Stimulated activated CD8-positive, alpha-beta memory T cell treated with anti-CD3 and anti-CD28 coated beads, Interleukin-4, amount 100 ng/mL, for 48 hours (primary cell): ENCODE results near the gene ST6GALNAC3.

Experiments
- DNase-seq: peaks from one replicate; pipeline ENCODE4 v3.0.0-alpha.2; 2020

The ST6GALNAC3 gene

DNA sequence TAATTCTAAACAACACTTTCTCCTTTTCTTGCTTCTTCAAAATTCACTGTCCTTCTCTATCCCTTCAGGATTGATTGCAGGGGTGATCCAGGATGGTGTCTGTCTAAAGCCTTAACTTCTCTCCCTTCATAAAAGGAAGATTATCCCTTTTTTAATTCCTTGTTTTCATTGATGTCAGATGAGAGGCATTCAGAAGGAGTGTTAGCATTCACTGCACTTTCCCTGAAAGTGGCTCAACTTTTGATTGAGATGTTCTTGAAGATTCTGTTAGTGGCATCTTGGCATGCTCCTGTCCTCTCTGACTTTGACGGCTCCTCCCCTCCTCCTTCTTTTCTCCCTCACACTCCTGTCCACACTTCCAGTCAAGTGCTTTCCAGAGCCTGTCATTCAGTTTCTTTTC is 71.6 kb downstream of the ST6GALNAC3 start:
- no peak for DNase-seq

DNA sequence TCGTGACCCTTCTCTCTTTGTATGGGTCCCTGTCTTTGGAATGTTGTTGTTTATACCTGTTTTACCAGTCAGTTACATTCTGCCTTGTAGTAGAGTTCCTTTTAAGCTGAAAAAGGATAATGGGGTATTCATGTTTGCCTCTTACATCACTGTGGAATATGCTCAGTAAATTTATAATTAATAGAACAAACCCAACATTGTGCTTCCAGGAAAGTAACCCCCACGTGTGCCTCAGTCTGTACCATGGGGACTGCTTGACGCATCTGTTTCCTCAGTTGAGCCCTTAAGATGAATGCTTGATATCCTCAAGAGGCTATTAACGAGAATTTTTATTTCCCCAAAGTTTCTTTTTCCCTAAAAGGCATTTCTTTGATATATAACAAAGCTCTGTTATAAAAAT is 73.4 kb downstream of the ST6GALNAC3 start:
- no peak for DNase-seq

DNA sequence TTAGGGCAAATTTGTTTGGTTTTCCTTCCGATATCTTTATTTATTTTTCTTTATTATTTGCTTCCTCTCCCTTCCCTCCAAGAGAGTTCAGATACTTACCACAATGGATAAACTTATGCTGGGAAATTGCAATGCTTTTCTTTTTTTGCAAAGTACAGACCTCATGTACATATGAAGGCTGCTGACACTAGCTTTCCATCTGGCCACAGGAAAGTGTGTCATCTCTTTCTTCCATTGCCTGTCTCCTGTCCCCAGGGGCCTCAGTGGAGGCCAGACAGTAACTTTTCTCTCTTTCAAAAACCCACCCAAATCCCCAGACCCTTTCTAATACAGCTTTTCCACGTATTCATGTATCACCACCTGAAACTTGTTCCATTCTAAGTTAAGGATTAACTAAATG is 73.9 kb downstream of the ST6GALNAC3 start:
- no peak for DNase-seq

- no peak for DNase-seq
Observed at GRCh38 chr1:76153841-76154205, 79.3 kb downstream of the ST6GALNAC3 start.

GRCh38 chr1:76154206-76154956 is 79.8 kb downstream of the ST6GALNAC3 start:
- DNase-seq, result peak; percentile 88

GRCh38 chr1:76156987-76157386 is 82.4 kb downstream of the ST6GALNAC3 start:
- DNase-seq, result no peak

- DNase-seq, result no peak
Observed at GRCh38 chr1:76158126-76158525, 83.6 kb downstream of the ST6GALNAC3 start.

GRCh38 chr1:76160225-76160624 is 85.7 kb downstream of the ST6GALNAC3 start:
- DNase-seq, result no peak

GRCh38 chr1:76161451-76161850 is 86.9 kb downstream of the ST6GALNAC3 start:
- no peak for DNase-seq

- no peak for DNase-seq
Observed at GRCh38 chr1:76162254-76162653, 87.7 kb downstream of the ST6GALNAC3 start.

DNA sequence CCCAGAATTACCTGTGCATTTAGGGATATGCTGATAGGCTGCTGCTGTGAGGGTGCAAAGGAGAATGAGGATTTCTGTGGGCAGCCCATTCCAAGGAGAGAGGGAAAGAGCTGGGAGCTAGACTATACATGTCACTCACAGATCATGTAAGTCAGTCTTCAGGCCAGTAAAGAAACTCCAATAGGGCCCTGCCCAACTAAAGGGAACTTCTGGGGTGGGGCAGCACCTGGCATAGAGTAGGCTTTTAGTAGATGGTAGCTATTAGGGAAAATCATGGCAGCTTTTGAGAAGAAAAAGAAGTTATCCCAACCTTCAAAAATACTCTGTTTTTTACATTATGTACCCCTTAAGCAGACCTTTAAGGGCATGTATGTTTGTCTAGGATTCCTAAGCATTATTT is 89.6 kb downstream of the ST6GALNAC3 start:
- no peak for DNase-seq

DNA sequence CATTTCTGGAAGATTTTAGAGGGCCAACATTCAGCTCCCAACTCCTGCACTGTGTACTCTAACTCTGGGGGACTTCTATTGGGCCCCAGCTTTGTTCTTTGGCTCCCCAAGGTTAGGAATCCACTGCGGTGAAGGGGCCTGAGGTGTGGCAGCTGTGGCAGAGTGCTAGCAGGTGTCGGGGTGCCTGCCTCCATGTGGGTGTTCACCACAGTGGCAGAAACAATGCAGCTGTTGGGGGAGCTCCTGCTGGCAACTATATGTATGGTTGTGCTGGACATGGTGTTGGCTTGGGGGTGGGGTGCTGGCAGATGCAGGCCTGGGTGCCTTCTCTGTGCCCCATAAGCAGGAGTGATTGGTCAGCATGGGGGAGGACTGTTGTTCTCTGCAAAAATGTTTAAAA is 95.5 kb downstream of the ST6GALNAC3 start:
- DNase-seq, result no peak

DNA sequence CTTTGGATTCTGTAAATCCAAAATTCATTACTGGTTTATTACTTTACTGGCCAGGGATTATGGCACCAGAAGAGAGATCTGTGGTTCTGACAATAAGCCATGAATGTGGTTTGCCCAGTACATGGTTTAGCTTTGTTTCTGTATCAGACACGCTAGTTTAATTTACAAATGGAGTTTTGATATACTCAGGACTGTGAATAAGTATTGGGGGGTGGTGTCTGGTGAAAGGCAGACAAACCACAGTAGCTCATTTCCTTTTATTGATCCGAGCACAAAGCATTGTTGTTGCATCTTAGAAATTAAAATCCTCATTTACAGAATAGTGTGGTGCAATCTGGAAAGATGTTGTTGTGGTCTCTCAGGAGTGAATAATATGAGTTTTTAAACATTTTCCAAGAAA is 96.0 kb downstream of the ST6GALNAC3 start:
- no peak for DNase-seq

- DNase-seq, result peak; percentile 36
Observed at GRCh38 chr1:76176000-76176399, 101.5 kb downstream of the ST6GALNAC3 start.

GRCh38 chr1:76177615-76178014 is 103.1 kb downstream of the ST6GALNAC3 start:
- no peak for DNase-seq

- DNase-seq, result no peak
Observed at GRCh38 chr1:76179219-76179698, 104.7 kb downstream of the ST6GALNAC3 start.

DNA sequence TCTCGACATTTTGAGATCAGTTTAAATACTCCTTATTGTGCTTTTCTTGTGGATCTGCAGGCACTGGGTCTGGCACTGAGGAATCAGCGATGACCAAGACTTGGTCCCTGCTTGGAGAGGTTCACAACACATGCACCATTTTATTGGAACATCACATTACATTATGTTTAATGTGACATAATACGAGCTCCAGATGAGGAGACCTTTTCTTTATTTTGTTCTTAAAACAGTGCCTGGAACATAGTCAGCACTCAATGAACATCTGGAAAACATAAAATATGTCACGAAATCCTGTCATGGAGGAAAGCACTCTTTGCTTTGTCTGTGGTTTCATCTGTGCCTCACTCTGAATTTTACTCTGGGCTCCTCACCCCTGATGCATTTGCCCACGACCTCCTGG is 110.7 kb downstream of the ST6GALNAC3 start:
- no peak for DNase-seq

GRCh38 chr1:76186554-76187170 is 112.1 kb downstream of the ST6GALNAC3 start:
- no peak for DNase-seq

DNA sequence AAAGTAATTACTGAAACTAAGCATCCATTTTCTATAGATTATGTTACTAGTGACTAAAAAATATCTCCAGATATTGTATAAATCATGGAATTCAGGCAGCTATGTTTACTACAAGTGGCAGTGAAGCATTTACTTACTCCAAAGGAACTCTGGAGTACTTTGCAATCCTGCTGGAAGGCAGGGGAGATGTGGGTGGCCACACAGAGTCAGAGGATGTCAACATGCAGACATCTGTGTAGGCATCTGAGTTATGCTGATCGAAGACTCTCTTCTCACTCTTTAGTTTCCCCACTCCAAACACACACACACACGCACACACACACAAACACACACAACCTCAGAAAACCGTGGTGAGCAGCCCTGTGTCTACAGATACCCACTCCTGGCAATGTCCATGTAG is 112.9 kb downstream of the ST6GALNAC3 start:
- DNase-seq, result no peak

GRCh38 chr1:76189310-76189709 is 114.8 kb downstream of the ST6GALNAC3 start:
- no peak for DNase-seq

GRCh38 chr1:76190749-76191424 is 116.3 kb downstream of the ST6GALNAC3 start:
- DNase-seq, result no peak

- no peak for DNase-seq
Observed at GRCh38 chr1:76191561-76191960, 117.0 kb downstream of the ST6GALNAC3 start.

DNA sequence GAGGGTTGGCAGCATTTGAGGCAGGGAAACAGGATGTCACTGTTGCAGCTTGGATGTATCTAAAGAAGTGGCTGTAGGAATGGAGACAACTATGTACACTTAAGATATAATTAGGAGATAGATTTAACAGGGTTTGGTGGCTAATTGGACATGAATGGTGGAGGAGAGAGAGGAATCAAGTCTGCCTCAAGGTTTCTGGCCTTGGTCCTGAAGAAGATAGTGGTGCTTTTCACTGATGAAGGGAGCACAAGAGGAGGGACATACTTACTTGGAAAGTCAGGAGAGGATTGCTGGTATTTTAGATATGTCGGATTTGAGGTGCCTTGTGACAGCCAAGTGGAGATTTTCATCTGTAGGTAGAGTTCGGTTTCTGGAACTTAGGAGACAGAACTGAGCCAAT is 123.9 kb downstream of the ST6GALNAC3 start:
- DNase-seq, result no peak

DNA sequence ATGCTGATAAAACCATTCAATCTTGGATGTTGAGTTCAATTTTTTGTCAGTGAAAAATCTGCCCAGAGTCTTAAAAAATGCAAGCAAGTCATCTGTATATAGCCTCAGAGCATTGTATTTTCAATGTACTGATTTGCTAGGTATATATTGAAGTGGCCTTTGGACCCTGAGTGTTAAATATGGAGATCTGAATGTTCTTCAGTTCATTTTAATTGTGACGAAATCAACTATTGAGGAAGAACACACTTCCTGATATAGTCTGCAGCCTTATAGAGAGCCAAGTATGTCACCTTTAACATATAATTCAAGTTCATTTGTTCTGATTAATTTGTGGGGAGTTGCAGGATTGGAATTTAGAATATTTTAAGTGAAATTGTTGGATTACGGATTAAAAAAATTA is 128.1 kb downstream of the ST6GALNAC3 start:
- DNase-seq, result no peak
